ENCODE data around the gene HOXB2. TPM values are rescaled to one million over a fixed set of nuclear protein-coding genes. Genes with fewer than 3 reads are reported as not detected.

HOXB2 gene
- total RNA-seq, 4 donors from 2014 or later = 36.3 to 86.4 (median 63.4) TPM

DNA sequence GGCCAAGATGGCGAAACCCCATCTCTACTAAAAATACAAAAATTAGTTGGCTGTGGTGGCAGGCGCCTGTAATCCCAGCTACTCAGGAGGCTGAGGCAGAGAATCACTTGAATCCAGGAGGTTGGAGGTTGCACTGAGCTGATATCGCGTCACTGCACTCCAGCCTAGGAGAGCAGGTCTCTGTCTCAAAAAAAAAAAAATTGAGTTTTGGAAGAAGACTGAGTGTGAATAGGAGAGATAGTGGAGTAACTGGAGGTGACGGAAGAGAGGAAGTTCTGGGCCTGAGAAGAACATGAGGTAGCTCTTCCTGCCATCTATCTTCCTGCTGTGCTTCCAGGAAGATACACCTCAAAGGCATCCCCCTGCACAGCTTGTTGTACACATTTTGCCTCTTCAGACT lies 25.5 kb downstream of the HOXB2 start:
- H3K4me1 ChIP-seq = peaks cover 0 to 20% (median 17%) of the 10 kb centered on the region in 4 donors
- H3K27me3 ChIP-seq = no peaks in the 10 kb centered on the region
- TF ChIP-seq EP300 (IDR thresholded peaks at IDR 0.05) (no peak), POLR2A (IDR thresholded peaks at IDR 0.05; ENCODE audit: low read depth) (no peak), POLR2AphosphoS5 (IDR thresholded peaks at IDR 0.05) (no peak)
- TF ChIP-seq, protein P1, sequence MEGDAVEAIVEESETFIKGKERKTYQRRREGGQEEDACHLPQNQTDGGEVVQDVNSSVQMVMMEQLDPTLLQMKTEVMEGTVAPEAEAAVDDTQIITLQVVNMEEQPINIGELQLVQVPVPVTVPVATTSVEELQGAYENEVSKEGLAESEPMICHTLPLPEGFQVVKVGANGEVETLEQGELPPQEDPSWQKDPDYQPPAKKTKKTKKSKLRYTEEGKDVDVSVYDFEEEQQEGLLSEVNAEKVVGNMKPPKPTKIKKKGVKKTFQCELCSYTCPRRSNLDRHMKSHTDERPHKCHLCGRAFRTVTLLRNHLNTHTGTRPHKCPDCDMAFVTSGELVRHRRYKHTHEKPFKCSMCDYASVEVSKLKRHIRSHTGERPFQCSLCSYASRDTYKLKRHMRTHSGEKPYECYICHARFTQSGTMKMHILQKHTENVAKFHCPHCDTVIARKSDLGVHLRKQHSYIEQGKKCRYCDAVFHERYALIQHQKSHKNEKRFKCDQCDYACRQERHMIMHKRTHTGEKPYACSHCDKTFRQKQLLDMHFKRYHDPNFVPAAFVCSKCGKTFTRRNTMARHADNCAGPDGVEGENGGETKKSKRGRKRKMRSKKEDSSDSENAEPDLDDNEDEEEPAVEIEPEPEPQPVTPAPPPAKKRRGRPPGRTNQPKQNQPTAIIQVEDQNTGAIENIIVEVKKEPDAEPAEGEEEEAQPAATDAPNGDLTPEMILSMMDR (IDR thresholded peaks at IDR 0.05) = no peak
- intact Hi-C loops (cut with DNase I) = no loop called here
- H3K36me3 ChIP-seq = no peaks in the 10 kb centered on the region
- no peaks in the 10 kb centered on the region for H3K9me3 ChIP-seq
- DNase-seq (ENCODE audit: extremely low spot score) = no peak
- no peak overlapping the region for H3K4me3 ChIP-seq
- H3K27ac ChIP-seq (replicated peaks in 1 of 4) = no peak overlapping the region
- 74% methylated on average over 5 of the region's 5 CpGs for WGBS

GRCh38 chr17:48517478-48517877 lies 27.4 kb downstream of the HOXB2 start:
- Histone ChIP-seq H3K4me1 (peaks cover 0 to 9% (median 8%) of the 10 kb centered on the region in 4 donors), H3K36me3 (no peaks in the 10 kb centered on the region), H3K27me3 (no peaks in the 10 kb centered on the region), H3K27ac (replicated peaks in 1 of 4) (no peak overlapping the region), H3K9me3 (no peaks in the 10 kb centered on the region), H3K4me3 (no peak overlapping the region)
- TF ChIP-seq POLR2AphosphoS5 (IDR thresholded peaks at IDR 0.05) (no peak), EP300 (IDR thresholded peaks at IDR 0.05) (no peak), POLR2A (IDR thresholded peaks at IDR 0.05; ENCODE audit: low read depth) (no peak)
- TF ChIP-seq, protein P1 (IDR thresholded peaks at IDR 0.05) = no peak
- no peak for DNase-seq (ENCODE audit: extremely low spot score)
- WGBS = 46% methylated on average over 3 of the region's 3 CpGs
- intact Hi-C loops (cut with DNase I) = no loop called here

- no peak for DNase-seq (ENCODE audit: extremely low spot score)
- H3K36me3 ChIP-seq = no peaks in the 10 kb centered on the region
- intact Hi-C loops (cut with DNase I) = no loop called here
- no peaks in the 10 kb centered on the region for H3K4me1 ChIP-seq
- no peaks in the 10 kb centered on the region for H3K9me3 ChIP-seq
- H3K27me3 ChIP-seq = no peaks in the 10 kb centered on the region
- H3K27ac ChIP-seq (replicated peaks in 1 of 4) = no peak overlapping the region
- TF ChIP-seq POLR2A (IDR thresholded peaks at IDR 0.05; ENCODE audit: low read depth) (no peak), EP300 (IDR thresholded peaks at IDR 0.05) (no peak), POLR2AphosphoS5 (IDR thresholded peaks at IDR 0.05) (no peak)
- TF ChIP-seq, protein P1 (IDR thresholded peaks at IDR 0.05) = no peak
- WGBS = 77% methylated on average over 3 of the region's 3 CpGs
- no peak overlapping the region for H3K4me3 ChIP-seq
Measured at GRCh38 chr17:48515925-48516900, 28.7 kb downstream of the HOXB2 start.

DNA sequence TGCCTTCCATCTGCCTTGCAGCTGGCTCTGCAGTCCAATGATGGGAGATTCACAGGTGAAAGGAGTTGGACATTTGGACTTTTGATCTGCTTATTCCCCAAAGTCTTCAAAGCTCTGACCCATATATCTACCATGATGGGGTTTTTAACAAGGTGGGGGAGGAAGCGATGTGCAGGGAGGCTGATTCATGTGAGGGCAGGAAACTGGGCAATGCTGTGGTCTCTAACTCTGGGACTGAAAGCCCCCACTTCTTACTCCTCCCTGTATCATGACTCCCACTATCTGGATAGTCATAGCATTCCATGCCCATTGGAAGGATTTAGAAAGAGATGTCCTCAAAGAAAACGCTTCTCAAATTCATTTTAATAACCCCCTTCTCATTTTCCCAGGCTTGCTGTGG lies 30.4 kb downstream of the HOXB2 start:
- intact Hi-C loops (cut with DNase I) = no loop called here
- 87% methylated on average over 2 of the region's 2 CpGs for WGBS
- Histone ChIP-seq H3K27ac (replicated peaks in 1 of 4) (no peak overlapping the region), H3K4me3 (no peak overlapping the region), H3K4me1 (no peaks in the 10 kb centered on the region), H3K9me3 (no peaks in the 10 kb centered on the region), H3K27me3 (no peaks in the 10 kb centered on the region), H3K36me3 (no peaks in the 10 kb centered on the region)
- DNase-seq (ENCODE audit: extremely low spot score) = no peak
- no peak for TF ChIP-seq POLR2AphosphoS5 (IDR thresholded peaks at IDR 0.05)
- TF ChIP-seq, protein P1 (IDR thresholded peaks at IDR 0.05) = no peak
- TF ChIP-seq POLR2A (IDR thresholded peaks at IDR 0.05; ENCODE audit: low read depth) = no peak
- TF ChIP-seq EP300 (IDR thresholded peaks at IDR 0.05) = no peak
